Measurements from ENCODE around the gene YIPF5.

The YIPF5 gene

DNA sequence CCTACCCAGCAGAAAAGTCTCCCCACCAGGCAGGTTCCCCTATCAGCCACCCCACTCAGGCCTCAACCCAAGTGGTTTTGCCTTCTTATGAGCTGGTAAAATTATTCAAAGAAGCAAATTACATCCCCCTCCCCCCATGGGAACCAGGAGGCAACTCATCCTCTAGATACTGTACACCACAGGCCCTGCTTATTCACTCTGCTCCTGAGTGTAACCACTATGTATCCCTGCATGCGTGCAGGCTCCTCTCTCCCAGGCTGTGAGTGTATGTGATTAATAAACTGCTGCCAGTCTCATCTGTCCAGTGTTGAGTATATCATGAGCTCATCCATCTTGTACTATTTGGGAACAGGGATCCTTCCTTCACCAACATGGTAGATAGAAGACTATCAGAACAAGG is 8.8 kb upstream of the YIPF5 start:
- no peak for TF ChIP-seq ZFX (IDR thresholded peaks at IDR 0.05; ENCODE audit: borderline replicate concordance)
- no peak overlapping the region for H3K27ac ChIP-seq

DNA sequence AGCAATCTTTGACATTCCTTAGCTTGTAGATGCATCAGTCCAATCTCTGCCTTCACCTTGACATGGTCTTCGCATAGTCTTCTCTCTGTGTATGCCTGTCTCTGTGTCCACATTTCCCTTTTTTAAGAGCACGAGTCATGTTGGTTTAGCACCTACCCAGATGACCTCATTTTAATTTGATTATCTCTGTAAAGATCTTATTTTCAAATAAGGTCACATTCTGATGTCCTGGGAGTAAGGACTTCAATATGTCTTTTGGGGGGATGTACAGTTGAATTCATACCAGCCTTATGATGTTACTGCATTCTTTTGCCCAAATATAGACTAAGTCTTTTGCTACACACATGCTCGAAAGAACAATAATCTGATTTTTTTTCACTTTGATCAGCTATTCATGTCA is 7.1 kb upstream of the YIPF5 start:
- no peak overlapping the region for H3K27ac ChIP-seq
- TF ChIP-seq ZFX (IDR thresholded peaks at IDR 0.05; ENCODE audit: borderline replicate concordance): no peak
- TF ChIP-seq, protein P1, sequence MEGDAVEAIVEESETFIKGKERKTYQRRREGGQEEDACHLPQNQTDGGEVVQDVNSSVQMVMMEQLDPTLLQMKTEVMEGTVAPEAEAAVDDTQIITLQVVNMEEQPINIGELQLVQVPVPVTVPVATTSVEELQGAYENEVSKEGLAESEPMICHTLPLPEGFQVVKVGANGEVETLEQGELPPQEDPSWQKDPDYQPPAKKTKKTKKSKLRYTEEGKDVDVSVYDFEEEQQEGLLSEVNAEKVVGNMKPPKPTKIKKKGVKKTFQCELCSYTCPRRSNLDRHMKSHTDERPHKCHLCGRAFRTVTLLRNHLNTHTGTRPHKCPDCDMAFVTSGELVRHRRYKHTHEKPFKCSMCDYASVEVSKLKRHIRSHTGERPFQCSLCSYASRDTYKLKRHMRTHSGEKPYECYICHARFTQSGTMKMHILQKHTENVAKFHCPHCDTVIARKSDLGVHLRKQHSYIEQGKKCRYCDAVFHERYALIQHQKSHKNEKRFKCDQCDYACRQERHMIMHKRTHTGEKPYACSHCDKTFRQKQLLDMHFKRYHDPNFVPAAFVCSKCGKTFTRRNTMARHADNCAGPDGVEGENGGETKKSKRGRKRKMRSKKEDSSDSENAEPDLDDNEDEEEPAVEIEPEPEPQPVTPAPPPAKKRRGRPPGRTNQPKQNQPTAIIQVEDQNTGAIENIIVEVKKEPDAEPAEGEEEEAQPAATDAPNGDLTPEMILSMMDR (IDR thresholded peaks at IDR 0.05): no peak

DNA sequence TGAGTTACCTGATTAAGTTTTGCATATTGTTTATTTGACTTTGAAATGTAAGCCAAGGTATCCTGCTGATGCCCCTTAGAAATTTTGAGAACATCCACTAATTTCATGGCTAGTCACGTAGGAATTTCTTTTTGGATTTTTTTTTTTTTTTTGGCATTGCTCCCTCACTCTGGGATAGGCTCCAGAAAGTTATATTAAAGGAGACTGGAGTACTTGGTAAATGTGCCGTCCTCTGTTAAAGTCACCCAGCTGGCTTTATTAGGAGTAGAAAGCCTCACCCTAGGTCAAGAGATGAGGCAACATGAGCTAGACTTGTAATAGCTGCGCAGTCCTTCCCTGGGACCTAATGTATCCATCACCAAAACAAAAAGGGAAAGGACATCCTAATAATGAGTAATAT is 3.3 kb upstream of the YIPF5 start:
- TF ChIP-seq, protein P1 (IDR thresholded peaks at IDR 0.05): no peak
- TF ChIP-seq ZFX (IDR thresholded peaks at IDR 0.05; ENCODE audit: borderline replicate concordance): no peak
- H3K27ac ChIP-seq: no peak overlapping the region

DNA sequence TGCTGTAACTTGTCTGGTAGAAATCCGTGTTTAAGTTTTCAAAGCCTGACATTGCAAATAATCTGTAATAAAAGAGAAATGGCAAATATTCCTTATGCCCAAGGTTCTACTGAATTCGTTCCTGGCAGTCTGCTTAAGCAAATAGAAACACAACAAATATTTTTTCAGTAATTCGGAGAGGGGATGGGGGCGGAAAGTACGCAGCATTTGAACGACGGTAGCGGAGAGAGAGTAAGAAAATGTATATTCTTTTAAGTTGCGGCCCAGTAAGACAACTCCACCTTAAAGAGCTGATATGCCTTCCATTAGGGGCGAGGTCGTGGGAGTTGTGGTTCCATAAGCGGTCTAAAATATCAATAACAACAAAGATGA is 569 bp downstream of the YIPF5 start:
- no peak for TF ChIP-seq ZFX (IDR thresholded peaks at IDR 0.05; ENCODE audit: borderline replicate concordance)
- TF ChIP-seq, protein P1 (IDR thresholded peaks at IDR 0.05): no peak
- peak overlapping the region; percentile 56 for H3K27ac ChIP-seq

DNA sequence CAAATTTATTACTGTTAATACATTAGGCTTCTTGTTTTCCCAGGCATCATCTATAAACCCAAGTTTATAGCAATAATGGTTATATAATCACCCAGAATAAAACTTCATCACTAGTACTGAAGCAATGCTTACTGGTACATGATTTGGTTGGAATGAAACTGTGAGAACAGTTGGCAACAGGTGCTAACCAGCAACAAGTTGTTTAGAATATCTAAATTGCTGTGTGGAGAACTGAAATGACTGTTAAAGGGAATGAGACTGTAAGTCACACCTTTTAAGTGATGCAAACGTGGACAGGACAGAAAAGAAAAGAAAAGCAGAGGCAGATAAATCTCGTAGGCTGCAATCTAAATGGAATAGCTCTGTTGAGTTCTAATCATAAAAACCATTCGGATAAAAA is 2.5 kb downstream of the YIPF5 start:
- TF ChIP-seq, protein P1 (IDR thresholded peaks at IDR 0.05): no peak
- no peak for TF ChIP-seq ZFX (IDR thresholded peaks at IDR 0.05; ENCODE audit: borderline replicate concordance)
- no peak overlapping the region for H3K27ac ChIP-seq

DNA sequence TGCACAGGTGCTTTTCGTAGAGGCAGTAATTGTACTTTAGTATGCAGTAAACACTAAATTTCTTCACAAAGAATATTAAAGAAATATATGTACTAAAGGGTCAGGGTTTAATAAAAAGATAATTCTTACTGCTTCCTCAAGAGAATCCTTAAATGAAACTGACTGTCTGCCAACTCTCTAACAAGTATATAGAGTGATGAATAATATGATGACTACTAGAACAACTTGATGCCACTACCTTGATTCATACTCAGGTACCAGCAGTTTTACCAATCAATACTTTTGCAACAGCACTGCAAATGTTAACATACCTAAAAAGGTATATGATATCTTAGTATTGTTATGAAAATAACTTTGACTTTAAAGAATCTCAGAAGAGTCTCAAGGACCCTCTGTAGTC is 3.8 kb downstream of the YIPF5 start:
- TF ChIP-seq ZFX (IDR thresholded peaks at IDR 0.05; ENCODE audit: borderline replicate concordance): no peak
- TF ChIP-seq, protein P1 (IDR thresholded peaks at IDR 0.05): no peak
- H3K27ac ChIP-seq: no peak overlapping the region

DNA sequence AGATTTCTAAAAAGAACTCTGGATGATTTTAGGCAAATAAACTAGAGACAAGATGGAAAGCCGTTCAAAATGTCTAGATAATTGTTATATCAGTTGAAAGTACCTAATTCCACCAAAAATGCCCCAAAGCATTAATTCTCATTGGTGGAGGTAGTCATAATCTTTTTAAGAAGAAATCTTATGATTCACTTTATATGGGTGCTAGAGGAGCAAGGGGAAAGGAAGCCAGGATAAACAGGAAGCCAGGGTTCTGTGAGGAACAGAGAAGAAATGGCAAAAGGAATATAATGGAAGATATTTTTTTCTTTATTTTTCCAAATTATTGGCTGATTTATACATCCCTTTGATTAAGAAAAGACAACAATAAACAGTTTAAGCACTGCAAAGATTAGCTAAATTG is 7.8 kb downstream of the YIPF5 start:
- H3K27ac ChIP-seq: no peak overlapping the region
- TF ChIP-seq ZFX (IDR thresholded peaks at IDR 0.05; ENCODE audit: borderline replicate concordance): no peak
- TF ChIP-seq, protein P1 (IDR thresholded peaks at IDR 0.05): no peak

DNA sequence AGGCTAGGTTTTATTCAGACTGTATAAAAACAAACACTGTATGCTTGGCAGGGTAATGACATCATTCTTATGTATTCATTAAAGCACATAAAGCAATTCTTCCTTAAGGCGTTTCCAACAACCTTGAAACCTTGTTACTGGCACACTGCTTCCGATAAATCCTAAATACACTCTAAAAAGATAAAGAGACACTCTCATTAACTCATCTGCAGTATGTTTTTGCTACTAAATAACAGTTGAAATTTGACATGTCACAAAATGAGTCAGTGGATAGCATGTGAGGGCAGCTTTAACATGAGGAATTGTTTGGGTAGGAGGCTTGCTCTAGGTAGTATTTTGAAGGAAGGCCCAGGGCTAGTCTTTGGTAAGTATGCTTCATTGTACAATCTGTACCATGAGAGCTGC is 13.7 kb downstream of the YIPF5 start:
- H3K27ac ChIP-seq: peak overlapping the region; percentile 60
- TF ChIP-seq, protein P1 (IDR thresholded peaks at IDR 0.05): no peak
- no peak for TF ChIP-seq ZFX (IDR thresholded peaks at IDR 0.05; ENCODE audit: borderline replicate concordance)
